GM21576 (cell line): Measurements from ENCODE around the gene RASSF5.
A peak's percentile ranks its signal among the peaks of the same experiment; 100 is the strongest.

Experiments used
- ATAC-seq: cut with Tn5 transposase; IDR thresholded peaks from one replicate; pipeline ENCODE4 v1.9.1; 2021; ENCODE audit warnings: mild to moderate bottlenecking, moderate library complexity; ENCODE audit not compliant: unreplicated experiment

RASSF5 gene

DNA sequence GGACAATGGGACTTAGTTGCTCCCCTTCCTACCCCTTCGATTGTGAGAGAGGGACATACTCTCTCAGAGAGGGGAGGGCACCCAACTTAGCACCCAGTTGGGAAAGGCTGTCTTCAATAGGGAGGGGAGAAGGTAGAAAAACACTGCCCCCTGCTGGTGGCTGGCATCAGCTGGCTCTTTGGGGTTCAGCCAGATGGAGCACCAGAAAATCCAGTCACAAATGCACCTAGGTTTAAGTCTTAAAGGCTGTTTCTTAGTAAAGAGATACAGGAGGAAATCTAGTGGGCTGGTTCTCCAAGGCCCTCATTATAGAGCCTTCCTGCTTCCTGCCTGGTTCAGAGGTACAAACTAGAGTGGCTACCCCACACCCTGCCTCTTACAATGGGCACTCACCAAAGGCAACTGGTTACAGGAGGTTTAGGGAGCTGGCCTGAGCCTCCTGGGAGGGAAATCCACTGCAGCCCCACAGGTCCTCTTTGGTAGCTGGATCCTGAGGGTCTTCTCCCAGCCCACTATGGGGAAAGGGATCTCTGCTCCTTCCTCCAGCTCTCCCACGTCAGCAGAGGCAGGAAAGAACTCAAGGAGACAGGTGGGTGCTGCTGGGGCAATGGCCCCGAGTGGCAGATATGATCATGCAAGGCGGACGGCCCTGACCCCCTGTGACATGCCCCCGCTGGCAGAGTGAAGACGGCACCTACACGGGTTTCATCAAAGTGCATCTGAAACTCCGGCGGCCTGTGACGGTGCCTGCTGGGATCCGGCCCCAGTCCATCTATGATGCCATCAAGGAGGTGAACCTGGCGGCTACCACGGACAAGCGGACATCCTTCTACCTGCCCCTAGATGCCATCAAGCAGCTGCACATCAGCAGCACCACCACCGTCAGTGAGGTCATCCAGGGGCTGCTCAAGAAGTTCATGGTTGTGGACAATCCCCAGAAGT, 76.6 kb downstream of the RASSF5 start:
- no peak for ATAC-seq

DNA sequence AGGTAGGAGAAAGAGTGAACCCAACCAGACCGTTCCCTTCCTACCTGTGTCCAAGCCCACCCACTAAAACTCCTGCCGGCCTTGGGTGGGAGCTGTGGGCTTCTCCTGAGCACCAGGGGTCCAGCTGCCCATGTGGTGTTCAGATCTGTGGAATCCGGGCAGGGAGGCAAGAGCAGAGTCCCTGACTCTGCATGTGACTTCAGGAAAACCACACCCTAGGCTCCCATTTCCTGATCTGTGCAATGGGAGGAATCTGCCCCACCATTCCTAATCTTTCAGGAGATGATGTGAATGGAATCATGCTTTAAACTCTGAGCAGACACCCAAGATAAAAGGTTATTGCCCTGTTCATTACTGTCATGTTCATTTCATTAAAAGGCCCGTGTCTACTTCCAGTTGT, 77.4 kb downstream of the RASSF5 start:
- no peak for ATAC-seq

DNA sequence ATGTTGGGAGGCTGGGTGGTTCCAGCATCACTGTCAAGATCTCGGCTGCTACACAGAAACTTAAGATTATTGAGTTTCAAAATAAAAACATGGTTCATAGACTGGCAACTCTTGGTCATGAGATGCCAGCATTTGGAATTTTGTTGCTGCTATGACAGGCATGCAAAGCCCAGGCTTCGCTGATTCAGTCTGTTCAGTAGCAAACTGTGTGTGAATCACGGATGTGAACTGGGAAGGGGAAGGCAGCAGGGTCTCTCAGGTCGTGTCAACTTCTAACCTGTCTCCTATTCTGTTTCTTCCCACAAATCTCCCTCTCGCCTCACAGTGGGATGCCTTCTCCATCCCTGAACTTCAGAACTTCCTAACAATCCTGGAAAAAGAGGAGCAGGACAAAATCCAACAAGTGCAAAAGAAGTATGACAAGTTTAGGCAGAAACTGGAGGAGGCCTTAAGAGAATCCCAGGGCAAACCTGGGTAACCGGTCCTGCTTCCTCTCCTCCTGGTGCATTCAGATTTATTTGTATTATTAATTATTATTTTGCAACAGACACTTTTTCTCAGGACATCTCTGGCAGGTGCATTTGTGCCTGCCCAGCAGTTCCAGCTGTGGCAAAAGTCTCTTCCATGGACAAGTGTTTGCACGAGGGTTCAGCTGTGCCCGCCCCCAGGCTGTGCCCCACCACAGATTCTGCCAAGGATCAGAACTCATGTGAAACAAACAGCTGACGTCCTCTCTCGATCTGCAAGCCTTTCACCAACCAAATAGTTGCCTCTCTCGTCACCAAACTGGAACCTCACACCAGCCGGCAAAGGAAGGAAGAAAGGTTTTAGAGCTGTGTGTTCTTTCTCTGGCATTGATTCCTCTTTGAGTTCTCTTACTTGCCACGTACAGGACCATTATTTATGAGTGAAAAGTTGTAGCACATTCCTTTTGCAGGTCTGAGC, 79.4 kb downstream of the RASSF5 start:
- no peak for ATAC-seq

DNA sequence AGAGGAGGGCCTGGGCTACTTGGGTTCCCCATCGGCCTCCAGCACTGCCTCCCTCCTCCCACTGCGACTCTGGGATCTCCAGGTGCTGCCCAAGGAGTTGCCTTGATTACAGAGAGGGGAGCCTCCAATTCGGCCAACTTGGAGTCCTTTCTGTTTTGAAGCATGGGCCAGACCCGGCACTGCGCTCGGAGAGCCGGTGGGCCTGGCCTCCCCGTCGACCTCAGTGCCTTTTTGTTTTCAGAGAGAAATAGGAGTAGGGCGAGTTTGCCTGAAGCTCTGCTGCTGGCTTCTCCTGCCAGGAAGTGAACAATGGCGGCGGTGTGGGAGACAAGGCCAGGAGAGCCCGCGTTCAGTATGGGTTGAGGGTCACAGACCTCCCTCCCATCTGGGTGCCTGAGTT, 80.6 kb downstream of the RASSF5 start:
- ATAC-seq, result no peak

DNA sequence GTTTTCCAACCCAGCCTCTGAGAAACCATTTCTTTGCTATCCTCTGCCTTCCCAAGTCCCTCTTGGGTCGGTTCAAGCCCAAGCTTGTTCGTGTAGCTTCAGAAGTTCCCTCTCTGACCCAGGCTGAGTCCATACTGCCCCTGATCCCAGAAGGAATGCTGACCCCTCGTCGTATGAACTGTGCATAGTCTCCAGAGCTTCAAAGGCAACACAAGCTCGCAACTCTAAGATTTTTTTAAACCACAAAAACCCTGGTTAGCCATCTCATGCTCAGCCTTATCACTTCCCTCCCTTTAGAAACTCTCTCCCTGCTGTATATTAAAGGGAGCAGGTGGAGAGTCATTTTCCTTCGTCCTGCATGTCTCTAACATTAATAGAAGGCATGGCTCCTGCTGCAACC, 81.2 kb downstream of the RASSF5 start:
- ATAC-seq, result no peak

DNA sequence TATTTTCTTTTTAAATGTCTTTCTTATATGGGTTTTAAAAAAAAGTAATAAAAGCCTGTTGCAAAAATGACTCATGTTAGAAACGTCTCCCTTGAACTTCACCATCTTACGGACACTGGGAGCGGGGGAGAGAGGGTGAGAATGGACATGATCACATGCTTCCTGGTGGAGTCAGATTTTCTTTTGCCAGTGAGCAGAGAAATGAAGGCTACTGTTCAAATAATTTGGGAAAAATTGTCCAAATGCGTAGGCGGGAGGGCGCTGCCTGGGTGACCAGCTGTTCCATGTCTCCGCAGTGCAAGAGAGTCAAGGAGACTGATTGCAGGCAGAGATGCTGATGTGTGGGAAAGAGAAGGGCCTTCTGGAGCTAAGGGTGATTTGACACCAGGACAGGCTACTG, 81.9 kb downstream of the RASSF5 start:
- no peak for ATAC-seq

DNA sequence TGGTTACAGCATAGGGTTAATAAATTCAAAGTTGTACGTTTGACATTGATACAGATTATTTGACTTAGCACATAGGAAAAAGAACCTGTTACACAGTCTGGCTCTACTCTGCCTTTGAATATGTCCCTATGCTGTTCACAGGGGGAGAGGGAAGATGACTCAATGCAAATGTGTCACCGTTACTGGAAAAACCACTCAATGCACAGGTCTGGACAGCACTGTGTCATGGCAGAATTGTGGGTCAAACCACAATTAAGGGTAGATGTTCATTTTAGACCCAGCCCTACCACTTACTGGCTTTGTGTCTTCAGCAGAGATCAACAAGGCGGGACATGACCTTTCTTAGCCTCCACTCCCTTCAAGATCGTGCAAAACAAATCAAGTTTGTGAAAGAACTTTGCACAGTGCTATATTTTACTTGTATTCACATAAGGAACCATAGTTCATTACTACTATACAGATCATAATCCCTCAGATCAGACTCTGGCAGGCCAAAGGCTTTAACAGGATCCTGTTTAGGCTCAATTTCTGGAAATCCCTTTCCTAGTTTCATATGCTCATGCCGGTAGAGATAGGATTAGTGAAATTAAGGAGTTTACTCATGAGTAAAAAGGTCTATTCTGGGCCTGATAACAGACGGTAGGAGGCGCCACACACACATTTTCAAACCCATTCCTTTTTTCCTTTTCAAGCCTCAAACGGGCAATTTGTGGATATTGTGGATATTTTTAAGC, 82.9 kb downstream of the RASSF5 start:
- peak; percentile 56 for ATAC-seq

DNA sequence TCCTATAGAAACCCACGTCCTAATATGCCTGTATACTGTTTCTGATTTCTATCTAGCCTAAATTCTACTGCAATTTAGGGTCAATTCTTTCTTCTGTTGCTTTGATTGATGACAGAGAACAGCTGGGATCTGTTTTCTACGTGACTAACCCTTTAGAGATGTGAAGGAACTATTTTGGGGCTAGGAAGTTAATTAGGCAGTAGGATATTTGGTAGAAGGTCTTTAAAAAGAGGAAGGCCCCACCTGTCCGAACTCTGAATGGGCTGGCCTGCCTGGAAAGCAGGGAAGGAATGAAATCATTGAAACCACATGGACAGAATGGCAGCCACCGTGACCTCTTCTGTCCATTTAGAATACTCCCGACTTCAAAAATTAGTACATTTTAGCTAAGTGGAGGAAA, 83.9 kb downstream of the RASSF5 start:
- ATAC-seq, result no peak

DNA sequence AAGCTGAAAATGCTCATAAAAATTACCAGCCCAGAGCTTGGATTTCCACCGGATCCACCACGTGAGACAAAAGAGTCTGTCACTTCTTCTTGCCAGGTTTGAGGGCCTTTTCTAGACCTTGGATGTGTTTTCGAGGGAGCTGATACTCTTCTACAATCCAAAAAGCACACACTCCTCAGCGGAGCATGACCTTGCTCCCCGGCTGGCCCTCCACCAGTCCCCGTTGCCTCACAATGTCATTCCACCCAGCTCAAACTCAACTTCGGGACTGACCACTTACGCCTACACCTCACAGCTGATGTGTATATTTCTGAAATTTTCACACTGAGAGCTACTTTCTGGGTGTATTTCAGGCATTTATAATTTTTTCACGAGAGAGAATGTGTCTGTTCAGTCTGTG, 84.4 kb downstream of the RASSF5 start:
- no peak for ATAC-seq

DNA sequence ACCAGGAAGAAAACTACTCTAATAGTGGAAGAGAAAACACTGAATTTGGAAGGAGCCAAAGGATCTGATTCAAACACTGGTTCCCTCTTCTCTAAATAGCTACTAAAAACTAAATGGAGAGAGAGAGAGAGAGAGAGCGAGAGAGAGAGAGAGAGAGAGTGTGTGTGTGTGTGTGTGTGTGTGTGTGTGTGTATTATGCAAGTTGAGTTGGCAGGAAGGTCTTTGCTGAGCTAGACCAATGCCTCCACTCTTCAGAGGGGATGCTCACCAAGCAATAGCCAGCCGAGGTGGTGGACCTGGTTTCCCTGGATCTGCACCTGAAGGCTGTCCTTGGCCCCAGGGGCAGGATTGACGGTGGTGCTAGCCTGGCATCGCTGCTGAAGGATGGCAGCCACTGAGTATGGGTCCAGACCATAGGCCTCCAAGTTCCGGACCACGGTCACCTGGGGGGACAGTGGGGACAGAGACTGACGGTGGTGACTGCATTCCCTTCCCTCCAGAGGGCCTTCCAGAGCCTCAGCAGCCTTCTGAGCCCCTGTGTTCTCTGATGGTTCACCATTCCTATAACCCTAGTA, 86.1 kb downstream of the RASSF5 start:
- ATAC-seq, result no peak

DNA sequence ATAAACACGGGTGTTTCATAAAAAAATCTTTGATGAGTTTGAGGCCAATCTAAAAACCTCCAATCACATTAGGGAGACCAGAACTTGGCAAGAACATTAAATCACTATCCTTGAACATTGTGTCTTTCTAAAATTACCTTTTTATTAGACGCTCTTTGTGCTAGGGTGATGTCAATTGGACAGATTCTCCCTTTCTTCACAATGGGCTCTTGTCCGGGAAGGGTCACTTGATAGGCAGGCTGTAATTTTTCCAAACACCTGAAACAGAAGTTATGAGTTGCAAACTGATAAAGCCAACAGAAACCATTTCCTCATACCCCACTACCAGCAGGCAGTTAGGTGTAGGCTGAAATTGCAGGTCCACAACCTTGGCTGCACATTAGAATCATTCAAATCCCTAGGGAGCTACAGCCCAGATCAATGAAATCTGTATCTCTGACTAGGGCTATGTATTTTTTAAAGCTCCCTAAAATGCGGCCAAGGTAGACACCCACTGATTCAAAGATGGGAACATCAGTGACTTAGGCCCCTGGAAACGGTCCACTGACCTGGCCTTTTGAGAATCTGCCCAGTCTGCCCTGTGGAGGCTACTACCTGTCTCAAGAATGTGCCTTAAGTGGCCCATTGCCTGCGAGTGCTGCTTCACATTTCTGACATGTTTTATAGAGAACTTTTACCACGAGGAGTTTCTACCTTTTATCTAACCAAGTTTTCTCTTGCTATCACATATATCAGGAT, 88.4 kb downstream of the RASSF5 start:
- ATAC-seq, result no peak

DNA sequence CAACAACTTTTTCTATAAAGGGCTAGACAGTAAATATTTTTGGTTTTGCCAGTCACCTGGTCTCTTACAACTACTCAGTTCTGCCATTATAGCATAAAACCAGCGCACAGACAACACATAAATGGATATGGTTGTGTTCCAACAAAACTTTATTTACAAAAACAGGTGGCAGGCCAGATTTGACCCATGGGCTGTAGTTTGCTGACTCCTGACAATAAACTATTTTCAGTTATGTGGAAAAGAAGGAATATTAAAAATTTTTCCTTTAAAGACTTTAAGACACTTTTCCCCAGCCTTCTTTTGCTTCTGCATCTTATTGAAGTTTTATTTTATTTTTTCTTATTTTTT, 89.0 kb downstream of the RASSF5 start:
- ATAC-seq, result no peak

DNA sequence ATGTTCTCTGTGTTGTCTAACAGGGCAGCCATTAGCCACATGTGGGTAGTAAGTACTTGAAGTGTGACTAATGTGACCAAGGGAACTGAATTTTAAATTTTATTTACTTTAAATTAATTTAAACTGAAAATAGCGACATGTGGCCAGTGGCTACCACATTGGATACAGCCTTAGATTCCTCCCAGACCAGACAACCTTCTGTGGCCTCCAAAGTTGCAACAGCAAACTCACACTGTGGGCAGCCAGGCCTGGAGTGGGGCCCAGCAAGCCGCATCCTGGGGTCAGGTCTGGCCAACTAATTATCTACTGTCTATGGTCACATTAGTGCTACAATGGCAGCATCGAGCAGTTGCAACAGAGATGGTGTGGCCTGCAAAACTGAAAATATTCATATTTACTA, 93.2 kb downstream of the RASSF5 start:
- no peak for ATAC-seq

DNA sequence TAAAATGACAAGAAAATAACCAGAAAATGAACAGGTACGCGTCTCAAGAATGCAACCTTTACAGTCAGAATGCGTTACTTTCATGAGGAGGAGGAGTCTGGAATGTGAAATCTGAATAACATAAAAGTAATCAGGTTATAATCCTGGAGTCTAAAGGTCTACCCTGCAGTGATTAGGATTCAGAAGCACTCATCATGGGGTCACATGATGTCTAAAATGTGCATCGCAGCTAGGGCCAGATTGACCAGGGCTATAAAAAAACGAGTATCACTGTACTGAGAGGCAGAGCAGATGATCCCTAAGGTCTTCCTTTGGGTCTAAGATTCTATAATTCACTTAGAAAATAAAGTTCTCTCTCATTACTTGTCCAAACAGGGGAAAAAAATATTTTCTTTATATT, 97.5 kb downstream of the RASSF5 start:
- ATAC-seq, result no peak

DNA sequence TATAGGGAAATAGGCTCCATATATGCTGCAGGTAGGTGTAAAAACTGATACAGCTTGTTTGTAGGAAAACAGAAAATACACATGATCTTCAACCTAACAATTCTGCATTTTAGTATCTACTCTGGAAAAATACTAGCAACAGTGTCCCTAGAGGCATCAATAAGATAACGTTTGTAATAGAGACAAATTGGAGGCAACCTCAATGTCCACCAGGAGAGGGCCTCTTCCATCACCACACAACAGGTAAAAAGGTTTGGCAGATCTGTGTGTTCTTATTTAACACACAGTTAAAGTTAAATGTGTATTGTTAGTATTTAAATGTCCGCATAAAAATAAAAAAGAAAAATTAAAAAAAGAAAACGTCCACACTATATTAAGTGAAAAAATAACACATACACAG, 99.5 kb downstream of the RASSF5 start:
- no peak for ATAC-seq

DNA sequence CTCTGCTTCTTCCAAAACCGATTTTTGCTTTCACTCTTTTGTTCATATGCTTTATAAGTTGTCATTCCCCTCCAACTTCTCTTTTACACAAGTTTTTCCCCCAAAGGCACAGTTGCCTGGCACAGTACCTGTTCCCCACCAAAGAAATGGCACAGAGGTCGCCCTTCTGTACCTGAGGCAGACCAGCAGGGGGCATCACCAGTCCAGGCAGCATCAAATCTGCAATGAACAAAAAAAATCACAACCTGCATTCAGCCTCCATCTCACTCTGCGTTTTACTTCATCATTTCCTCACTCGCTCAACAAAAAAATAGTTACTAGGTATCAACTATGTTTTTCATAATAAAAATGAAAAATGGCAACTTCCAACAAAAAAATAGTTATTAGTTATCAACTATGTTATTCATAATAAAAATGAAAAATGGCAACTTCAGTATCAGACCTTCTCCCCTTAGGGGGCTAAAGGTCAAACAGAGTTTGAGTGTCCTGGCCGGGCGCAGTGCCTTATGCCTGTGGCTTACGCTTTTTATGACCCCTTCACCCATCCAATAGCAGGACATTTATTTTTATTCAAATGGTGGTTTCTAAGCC, 100.9 kb downstream of the RASSF5 start:
- no peak for ATAC-seq

DNA sequence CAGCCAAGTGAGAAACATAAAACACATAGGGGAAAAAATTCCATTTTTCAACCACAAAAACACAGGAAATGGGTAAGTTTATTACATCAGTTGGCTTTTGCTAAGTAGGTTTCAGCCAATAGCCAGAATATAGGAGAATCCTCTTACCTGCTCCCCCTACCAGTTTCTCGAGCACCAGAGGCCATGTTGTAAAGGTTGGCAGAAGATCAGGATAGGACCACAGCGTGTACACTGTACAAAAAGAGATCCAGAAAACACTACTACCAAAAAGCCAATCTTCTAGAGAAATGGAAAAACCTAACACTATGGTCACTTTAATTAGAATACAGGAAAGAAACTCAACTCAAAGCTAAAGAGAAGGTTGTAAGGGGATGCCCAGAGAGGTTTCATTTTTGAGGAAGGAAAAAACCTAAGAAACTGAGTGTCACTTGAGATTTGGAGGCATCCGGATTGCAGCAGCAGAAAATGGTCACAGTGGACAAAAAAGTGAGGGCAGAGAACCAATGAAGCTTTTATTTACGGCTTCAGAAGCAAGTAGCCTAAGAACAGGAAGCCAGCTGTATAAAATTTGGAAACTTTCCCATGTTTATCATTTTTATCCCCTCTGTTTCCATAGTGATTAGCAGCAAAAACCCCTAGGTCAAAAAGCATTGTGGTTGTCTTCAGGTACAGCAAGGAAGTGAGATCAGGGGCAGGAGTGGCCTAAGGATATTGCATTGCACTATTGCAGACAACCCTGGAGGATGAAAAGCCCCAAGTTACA, 102.1 kb downstream of the RASSF5 start:
- no peak for ATAC-seq

DNA sequence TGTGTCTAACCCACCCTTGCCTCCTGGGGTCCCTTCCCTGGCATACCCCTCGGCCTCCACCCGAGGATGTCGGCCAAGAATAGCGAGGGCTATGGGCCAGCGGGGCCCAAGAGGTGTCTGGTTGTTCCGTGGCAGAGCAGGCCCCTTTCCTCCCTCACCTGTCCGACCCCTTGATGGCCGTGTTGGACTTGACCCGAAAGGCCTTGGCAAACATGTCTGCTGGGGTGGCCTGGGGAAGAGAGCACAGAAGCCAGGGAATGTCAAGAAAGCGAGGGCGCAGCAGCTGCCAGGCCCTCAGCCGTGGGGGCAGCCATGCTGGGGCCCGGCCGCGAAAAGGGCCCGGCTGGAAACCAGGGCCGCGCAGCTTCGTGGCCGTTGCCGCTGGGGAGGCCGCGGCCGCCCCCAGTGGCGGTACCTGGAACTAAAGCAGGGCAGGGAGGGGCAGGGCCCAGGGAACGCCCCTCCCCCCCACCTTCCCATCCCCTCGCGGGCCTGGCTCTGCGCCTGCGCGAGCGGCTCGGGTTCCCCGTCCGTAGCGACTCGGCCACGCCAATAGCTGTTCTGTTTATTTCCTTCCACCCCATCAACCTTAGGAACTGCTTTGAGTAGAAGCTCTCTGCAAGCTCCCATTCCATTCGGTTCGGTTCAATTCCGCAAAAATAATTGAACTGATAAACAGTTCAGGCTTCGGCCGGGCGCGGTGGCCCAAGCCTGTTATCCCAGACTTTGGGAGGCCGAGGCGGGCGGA, 105.0 kb downstream of the RASSF5 start, which contains the start of gene EIF2D:
EIF2D (minus strand) TSS at position 337 of the 748 bp plus-strand sequence; CDS start at position 214, 123 bp downstream.
- peak; percentile 89 for ATAC-seq
